HEK293 (cell line): ENCODE results near the gene ATP5F1D.

Source experiments
- KLF8 ChIP-seq: fragments of 450-650 bp; formaldehyde crosslinking; IDR thresholded peaks from 2 replicates; pipeline ENCODE4 v1.5.1; 2016; ENCODE audit warnings: missing biosample characterization, missing genetic modification characterization
- MEIS1 ChIP-seq: sonication (generic); formaldehyde crosslinking; IDR thresholded peaks from 2 replicates; pipeline ENCODE4 v1.8.1; 2022; ENCODE audit warnings: missing genetic modification reagents, mild to moderate bottlenecking, borderline replicate concordance
- OVOL3 ChIP-seq: fragments of 450-650 bp; formaldehyde crosslinking; IDR thresholded peaks from 2 replicates; pipeline ENCODE4 v1.5.1; 2016; ENCODE audit warnings: missing biosample characterization, missing genetic modification characterization
- RBAK ChIP-seq: fragments of 450-650 bp; formaldehyde crosslinking; IDR thresholded peaks from 2 replicates; pipeline ENCODE4 v1.5.1; 2016; ENCODE audit warnings: missing biosample characterization, missing genetic modification characterization
- WT1 ChIP-seq: fragments of 450-650 bp; formaldehyde crosslinking; IDR thresholded peaks from 2 replicates; pipeline ENCODE4 v1.5.1; 2016; ENCODE audit warnings: missing biosample characterization, missing genetic modification characterization
- ZBTB7A ChIP-seq: fragments of 450-650 bp; formaldehyde crosslinking; IDR thresholded peaks from 2 replicates; pipeline ENCODE4 v1.5.1; 2016; ENCODE audit warnings: low read depth, missing biosample characterization, missing genetic modification characterization
- ZEB2 ChIP-seq: fragments of 450-650 bp; formaldehyde crosslinking; IDR thresholded peaks from 2 replicates; pipeline ENCODE4 v1.5.1; 2016; ENCODE audit warnings: missing biosample characterization, missing genetic modification characterization
- ZIC2 ChIP-seq: fragments of 450-650 bp; formaldehyde crosslinking; IDR thresholded peaks from 2 replicates; pipeline ENCODE4 v1.5.1; 2016; ENCODE audit warnings: missing biosample characterization, missing genetic modification characterization
- ZNF140 ChIP-seq: fragments of 450-650 bp; formaldehyde crosslinking; IDR thresholded peaks from 2 replicates; pipeline ENCODE4 v1.5.1; 2016; ENCODE audit warnings: missing biosample characterization, missing genetic modification characterization
- ZNF157 ChIP-seq: fragments of 450-650 bp; formaldehyde crosslinking; IDR thresholded peaks from 2 replicates; pipeline ENCODE4 v1.5.1; 2016; ENCODE audit warnings: missing biosample characterization, missing genetic modification characterization
- ZNF169 ChIP-seq: fragments of 450-650 bp; formaldehyde crosslinking; IDR thresholded peaks from 2 replicates; pipeline ENCODE4 v1.5.1; 2016; ENCODE audit warnings: missing biosample characterization, missing genetic modification characterization
- ZNF174 ChIP-seq: fragments of 450-650 bp; formaldehyde crosslinking; IDR thresholded peaks from 2 replicates; pipeline ENCODE4 v1.5.0; 2017; ENCODE audit warnings: missing biosample characterization, mild to moderate bottlenecking, missing genetic modification characterization
- ZNF211 ChIP-seq: fragments of 450-650 bp; formaldehyde crosslinking; IDR thresholded peaks from 2 replicates; pipeline ENCODE4 v1.5.1; 2016; ENCODE audit warnings: low read depth, missing biosample characterization, missing genetic modification characterization
- ZNF324 ChIP-seq: fragments of 450-650 bp; formaldehyde crosslinking; IDR thresholded peaks from 2 replicates; pipeline ENCODE4 v1.5.1; 2016; ENCODE audit warnings: missing biosample characterization, missing genetic modification characterization
- ZNF350 ChIP-seq: fragments of 450-650 bp; formaldehyde crosslinking; IDR thresholded peaks from 2 replicates; pipeline ENCODE4 v1.5.0; 2017; ENCODE audit warnings: missing biosample characterization, mild to moderate bottlenecking, missing genetic modification characterization
- ZNF48 ChIP-seq: fragments of 450-650 bp; formaldehyde crosslinking; IDR thresholded peaks from 2 replicates; pipeline ENCODE4 v1.5.1; 2016; ENCODE audit warnings: missing biosample characterization, missing genetic modification characterization
- ZNF488 ChIP-seq: fragments of 450-650 bp; formaldehyde crosslinking; IDR thresholded peaks from 2 replicates; pipeline ENCODE4 v1.5.1; 2016; ENCODE audit warnings: missing biosample characterization, missing genetic modification characterization
- ZNF514 ChIP-seq: fragments of 450-650 bp; formaldehyde crosslinking; IDR thresholded peaks from 2 replicates; pipeline ENCODE4 v1.5.1; 2016; ENCODE audit warnings: missing biosample characterization, missing genetic modification characterization
- ZNF529 ChIP-seq: fragments of 450-650 bp; formaldehyde crosslinking; IDR thresholded peaks from 2 replicates; pipeline ENCODE4 v1.5.1; 2017; ENCODE audit warnings: missing genetic modification characterization, missing biosample characterization; ENCODE audit not compliant: insufficient replicate concordance
- ZNF571 ChIP-seq: fragments of 450-650 bp; formaldehyde crosslinking; IDR thresholded peaks from 2 replicates; pipeline ENCODE4 v1.5.0; 2017; ENCODE audit warnings: missing biosample characterization, missing genetic modification characterization
- ZNF580 ChIP-seq: fragments of 450-650 bp; formaldehyde crosslinking; IDR thresholded peaks from 2 replicates; pipeline ENCODE4 v1.5.1; 2016; ENCODE audit warnings: missing biosample characterization, missing genetic modification characterization
- ZNF639 ChIP-seq: fragments of 450-650 bp; formaldehyde crosslinking; IDR thresholded peaks from 2 replicates; pipeline ENCODE4 v1.5.1; 2016; ENCODE audit warnings: missing biosample characterization, missing genetic modification characterization
- ZNF654 ChIP-seq: fragments of 450-650 bp; formaldehyde crosslinking; IDR thresholded peaks from 2 replicates; pipeline ENCODE4 v1.5.1; 2016; ENCODE audit warnings: low read depth, missing biosample characterization, missing genetic modification characterization
- ZNF677 ChIP-seq: fragments of 450-650 bp; IDR thresholded peaks from 2 replicates; pipeline ENCODE4 v1.5.0; 2018; ENCODE audit warnings: missing biosample characterization, mild to moderate bottlenecking, missing genetic modification characterization, moderate library complexity
- ZNF830 ChIP-seq: fragments of 450-650 bp; IDR thresholded peaks from 2 replicates; pipeline ENCODE4 v1.5.0; 2018; ENCODE audit warnings: missing biosample characterization, missing genetic modification characterization, low read depth, mild to moderate bottlenecking, moderate library complexity
- ZNF843 ChIP-seq: fragments of 450-650 bp; formaldehyde crosslinking; IDR thresholded peaks from 2 replicates; pipeline ENCODE4 v1.5.1; 2016; ENCODE audit warnings: missing biosample characterization, missing genetic modification characterization
- ZSCAN23 ChIP-seq: fragments of 450-650 bp; formaldehyde crosslinking; IDR thresholded peaks from 2 replicates; pipeline ENCODE4 v1.5.1; 2016; ENCODE audit warnings: missing biosample characterization, missing genetic modification characterization
- TF ChIP-seq, protein P1 (sequence below): fragments of 450-650 bp; formaldehyde crosslinking; IDR thresholded peaks from 2 replicates; pipeline ENCODE4 v1.5.1; 2017; ENCODE audit warnings: missing biosample characterization, mild to moderate bottlenecking, missing genetic modification characterization, moderate library complexity
- TF ChIP-seq, protein P2 (sequence below): fragments of 450-650 bp; formaldehyde crosslinking; IDR thresholded peaks from 2 replicates; pipeline ENCODE4 v1.5.1; 2016; ENCODE audit warnings: missing biosample characterization, missing genetic modification characterization, low read depth

ATP5F1D gene

DNA sequence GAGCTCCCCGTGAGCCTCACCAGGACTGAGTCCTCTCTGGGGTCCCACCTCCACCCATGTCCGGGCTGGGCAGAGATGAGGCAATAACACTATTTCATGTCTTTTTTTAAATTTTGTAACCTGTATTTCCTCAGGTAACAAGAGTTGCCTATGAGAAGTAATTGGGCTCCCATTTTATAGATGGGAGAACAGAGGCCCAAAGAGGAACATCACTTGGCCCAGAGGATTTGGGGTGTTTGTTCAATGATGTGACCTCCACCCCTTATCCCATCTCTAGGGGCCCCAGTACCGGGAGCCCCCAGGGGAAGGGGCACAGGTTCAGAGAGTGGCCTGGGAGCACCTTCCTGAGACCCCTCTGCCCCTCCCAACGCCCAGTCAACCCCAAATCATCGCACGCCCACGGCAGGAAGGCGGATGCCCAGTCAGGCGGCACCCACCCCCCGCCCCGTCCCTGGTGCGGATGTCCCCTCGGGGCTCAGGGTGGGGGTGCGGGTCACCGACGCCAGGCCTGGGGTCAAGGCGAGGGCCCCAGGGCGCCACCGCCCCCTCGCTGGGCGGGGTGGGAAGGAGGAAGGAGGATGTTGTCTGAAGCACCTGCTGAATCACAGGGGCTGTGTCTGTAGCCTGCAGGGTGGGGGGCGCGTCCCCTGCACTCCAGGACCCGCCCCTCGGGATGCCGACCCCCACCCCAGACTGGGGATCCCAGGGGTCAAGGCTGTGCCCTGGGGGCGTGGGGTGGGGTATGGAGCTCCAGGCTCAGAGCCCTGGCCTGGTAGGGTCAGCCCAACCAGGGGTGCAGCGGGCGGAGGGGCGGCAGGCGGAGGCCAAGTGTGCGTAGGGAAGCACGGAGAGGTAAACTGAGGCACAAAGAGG lies 18.6 kb downstream of the ATP5F1D start (continued):
- peak; percentile 68; the same call in 1 of the 2 replicates for TF ChIP-seq ZNF639 (tag by site-specific recombination)
- TF ChIP-seq ZNF843 (tag by site-specific recombination): no peak
- TF ChIP-seq ZNF529 (tag by site-specific recombination): no peak
- TF ChIP-seq RBAK (tag by site-specific recombination): no peak
- TF ChIP-seq ZBTB7A (tag by site-specific recombination): peak; percentile 85; the same call in 1 of the 2 replicates
- peak; percentile 40; the same call in 1 of the 2 replicates for TF ChIP-seq ZNF324 (tag by site-specific recombination)
- peak; percentile 70; the same call in 1 of the 2 replicates for TF ChIP-seq KLF8 (tag by site-specific recombination)
- TF ChIP-seq ZNF580 (tag by site-specific recombination): 0 out of 2 replicates have a peak, but pooled peaks have one; percentile 31
- TF ChIP-seq ZNF140 (tag by site-specific recombination): no peak
- TF ChIP-seq ZNF211 (tag by site-specific recombination): no peak
- TF ChIP-seq OVOL3 (tag by site-specific recombination): no peak
- TF ChIP-seq ZNF677 (tag by site-specific recombination): no peak
- no peak for TF ChIP-seq ZNF350
- TF ChIP-seq, protein P1, sequence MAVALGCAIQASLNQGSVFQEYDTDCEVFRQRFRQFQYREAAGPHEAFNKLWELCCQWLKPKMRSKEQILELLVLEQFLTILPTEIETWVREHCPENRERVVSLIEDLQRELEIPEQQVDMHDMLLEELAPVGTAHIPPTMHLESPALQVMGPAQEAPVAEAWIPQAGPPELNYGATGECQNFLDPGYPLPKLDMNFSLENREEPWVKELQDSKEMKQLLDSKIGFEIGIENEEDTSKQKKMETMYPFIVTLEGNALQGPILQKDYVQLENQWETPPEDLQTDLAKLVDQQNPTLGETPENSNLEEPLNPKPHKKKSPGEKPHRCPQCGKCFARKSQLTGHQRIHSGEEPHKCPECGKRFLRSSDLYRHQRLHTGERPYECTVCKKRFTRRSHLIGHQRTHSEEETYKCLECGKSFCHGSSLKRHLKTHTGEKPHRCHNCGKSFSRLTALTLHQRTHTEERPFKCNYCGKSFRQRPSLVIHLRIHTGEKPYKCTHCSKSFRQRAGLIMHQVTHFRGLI (tag by site-specific recombination): peak; percentile 91; the same call in 1 of the 2 replicates
- no peak for TF ChIP-seq ZNF488 (tag by site-specific recombination)
- TF ChIP-seq, protein P2, sequence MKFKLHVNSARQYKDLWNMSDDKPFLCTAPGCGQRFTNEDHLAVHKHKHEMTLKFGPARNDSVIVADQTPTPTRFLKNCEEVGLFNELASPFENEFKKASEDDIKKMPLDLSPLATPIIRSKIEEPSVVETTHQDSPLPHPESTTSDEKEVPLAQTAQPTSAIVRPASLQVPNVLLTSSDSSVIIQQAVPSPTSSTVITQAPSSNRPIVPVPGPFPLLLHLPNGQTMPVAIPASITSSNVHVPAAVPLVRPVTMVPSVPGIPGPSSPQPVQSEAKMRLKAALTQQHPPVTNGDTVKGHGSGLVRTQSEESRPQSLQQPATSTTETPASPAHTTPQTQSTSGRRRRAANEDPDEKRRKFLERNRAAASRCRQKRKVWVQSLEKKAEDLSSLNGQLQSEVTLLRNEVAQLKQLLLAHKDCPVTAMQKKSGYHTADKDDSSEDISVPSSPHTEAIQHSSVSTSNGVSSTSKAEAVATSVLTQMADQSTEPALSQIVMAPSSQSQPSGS (tag by site-specific recombination): no peak
- no peak for TF ChIP-seq ZNF654 (tag by site-specific recombination)
- no peak for TF ChIP-seq ZNF157 (tag by site-specific recombination)
- TF ChIP-seq ZSCAN23 (tag by site-specific recombination): no peak
- no peak for TF ChIP-seq ZNF830 (tag by site-specific recombination)
- no peak for TF ChIP-seq ZNF174 (tag by site-specific recombination)
- no peak for TF ChIP-seq ZNF514
- 0 out of 2 replicates have a peak, but pooled peaks have one; percentile 33 for TF ChIP-seq WT1
- TF ChIP-seq ZEB2 (tag by site-specific recombination): peak; percentile 28
- no peak for TF ChIP-seq ZNF169 (tag by site-specific recombination)
- TF ChIP-seq MEIS1 (CRISPR knock-in tag): no peak
- 0 out of 2 replicates have a peak, but pooled peaks have one; percentile 45 for TF ChIP-seq ZIC2 (tag by site-specific recombination)
- no peak for TF ChIP-seq ZNF48
- no peak for TF ChIP-seq ZNF571
